Loucy (cell line): ENCODE results near the gene SOD1.

Experiments used
- EZH2phosphoT487 ChIP-seq: fragments of 200-600 bp; IDR thresholded peaks from 2 replicates; pipeline ENCODE4 v1.6.1; 2018; ENCODE audit warnings: antibody characterized with exemption, mild to moderate bottlenecking, moderate library complexity, borderline replicate concordance
- TF ChIP-seq, protein P1 (sequence below): fragments of 200-600 bp; sonication (generic); conservative IDR thresholded peaks from 2 replicates; pipeline ENCODE4 v1.5.1; 2014; ENCODE audit warnings: mild to moderate bottlenecking, antibody characterized with exemption, low read length

DNA sequence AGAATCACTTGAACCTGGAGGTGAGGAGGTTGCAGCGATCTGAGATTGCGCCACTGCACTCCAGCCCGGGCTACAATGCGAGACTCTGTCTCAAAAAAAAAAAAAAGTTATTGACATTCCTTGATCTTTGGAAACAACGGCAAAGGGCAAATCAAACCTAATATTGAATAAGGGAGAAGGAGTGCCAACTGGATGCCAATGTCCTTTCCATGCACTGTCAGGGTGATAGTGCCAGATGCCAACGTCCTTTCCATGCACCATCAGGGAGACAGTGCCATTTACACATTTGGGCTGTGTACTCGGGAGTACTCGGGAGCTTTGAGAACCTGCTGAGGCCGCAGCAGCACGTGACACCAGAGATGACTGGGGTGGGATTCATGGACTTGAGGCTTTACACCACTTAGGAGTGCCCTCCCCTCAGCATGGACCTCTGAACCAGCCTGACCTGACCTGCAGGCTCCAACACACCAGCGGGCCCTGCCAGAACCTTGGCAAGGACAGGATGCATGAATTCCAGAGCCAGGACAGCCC is 34.5 kb upstream of the SOD1 start:
- TF ChIP-seq, protein P1, sequence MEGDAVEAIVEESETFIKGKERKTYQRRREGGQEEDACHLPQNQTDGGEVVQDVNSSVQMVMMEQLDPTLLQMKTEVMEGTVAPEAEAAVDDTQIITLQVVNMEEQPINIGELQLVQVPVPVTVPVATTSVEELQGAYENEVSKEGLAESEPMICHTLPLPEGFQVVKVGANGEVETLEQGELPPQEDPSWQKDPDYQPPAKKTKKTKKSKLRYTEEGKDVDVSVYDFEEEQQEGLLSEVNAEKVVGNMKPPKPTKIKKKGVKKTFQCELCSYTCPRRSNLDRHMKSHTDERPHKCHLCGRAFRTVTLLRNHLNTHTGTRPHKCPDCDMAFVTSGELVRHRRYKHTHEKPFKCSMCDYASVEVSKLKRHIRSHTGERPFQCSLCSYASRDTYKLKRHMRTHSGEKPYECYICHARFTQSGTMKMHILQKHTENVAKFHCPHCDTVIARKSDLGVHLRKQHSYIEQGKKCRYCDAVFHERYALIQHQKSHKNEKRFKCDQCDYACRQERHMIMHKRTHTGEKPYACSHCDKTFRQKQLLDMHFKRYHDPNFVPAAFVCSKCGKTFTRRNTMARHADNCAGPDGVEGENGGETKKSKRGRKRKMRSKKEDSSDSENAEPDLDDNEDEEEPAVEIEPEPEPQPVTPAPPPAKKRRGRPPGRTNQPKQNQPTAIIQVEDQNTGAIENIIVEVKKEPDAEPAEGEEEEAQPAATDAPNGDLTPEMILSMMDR = no peak
- TF ChIP-seq EZH2phosphoT487 = no peak
